A673 (cell line): ENCODE data around the gene MVB12B.

Experiments used
- CTCF ChIP-seq: fragments of 300-800, 200-600 bp; sonication (generic); conservative IDR thresholded peaks from 2 replicates; pipeline ENCODE4 v1.5.1; 2017; ENCODE audit warnings: low read depth, mild to moderate bottlenecking, antibody characterized with exemption, low read length, moderate library complexity, mixed read lengths
- EZH2 ChIP-seq: fragments of 200-600 bp; sonication (generic); IDR thresholded peaks from 2 replicates; pipeline ENCODE4 v1.6.1; 2017; ENCODE audit warnings: borderline replicate concordance, low read depth, mild to moderate bottlenecking, mixed read lengths, antibody characterized with exemption, low read length; ENCODE audit not compliant: poor library complexity, severe bottlenecking

DNA sequence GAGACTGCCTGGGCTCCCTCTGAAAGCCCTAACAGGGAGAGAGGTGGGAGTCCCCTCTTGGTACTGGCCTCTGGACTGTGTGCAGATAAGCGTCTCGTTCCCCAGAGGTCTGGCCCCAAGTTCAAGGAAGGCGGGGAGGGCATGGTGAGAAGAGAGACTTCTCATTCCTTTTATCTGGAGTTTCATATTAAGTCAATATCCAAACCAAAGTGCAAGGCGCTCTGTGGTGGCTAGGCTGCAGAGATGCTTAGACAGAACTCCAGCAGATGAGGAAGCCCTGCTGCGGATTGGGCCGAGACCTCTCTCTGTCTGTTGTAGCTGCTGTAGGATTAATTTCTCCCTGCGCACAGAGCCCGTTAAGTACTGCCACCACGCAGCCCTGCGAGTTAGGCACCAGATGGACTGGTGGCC is 16.0 kb downstream of the MVB12B start:
- TF ChIP-seq CTCF (no peak), EZH2 (no peak)
